Loucy (cell line): ENCODE data around the gene B4GALNT3.

ENCODE experiments used
- H2AFZ ChIP-seq: fragments of 200-600 bp; sonication (generic); 2 replicates; pipeline ENCODE4 v1.6.0; 2016; ENCODE audit warnings: antibody characterized with exemption, mild to moderate bottlenecking, low read length, moderate library complexity
- H3F3A ChIP-seq: fragments of 200-600 bp; 2 replicates; pipeline ENCODE4 v1.6.0; 2016; ENCODE audit warnings: antibody characterized with exemption, low read depth, mild to moderate bottlenecking
- H3K27me3 ChIP-seq: fragments of 200-600 bp; sonication (generic); 2 replicates; pipeline ENCODE4 v1.6.1; 2014; ENCODE audit warnings: low read length, mild to moderate bottlenecking; ENCODE audit not compliant: insufficient read depth, poor library complexity, severe bottlenecking
- H3K36me3 ChIP-seq: fragments of 200-600 bp; sonication (generic); 2 replicates; pipeline ENCODE4 v1.6.1; 2016; ENCODE audit warnings: low read length; ENCODE audit not compliant: insufficient read depth
- H3K4me1 ChIP-seq: fragments of 200-600 bp; sonication (generic); 2 replicates; pipeline ENCODE4 v1.5.1; 2014; ENCODE audit warnings: low read length, mild to moderate bottlenecking; ENCODE audit not compliant: insufficient read depth, poor library complexity, severe bottlenecking
- H3K4me2 ChIP-seq: fragments of 200-600 bp; sonication (generic); 2 replicates; pipeline ENCODE4 v1.6.0; 2014; ENCODE audit warnings: antibody characterized with exemption, low read length, low read depth, mild to moderate bottlenecking; ENCODE audit not compliant: poor library complexity, severe bottlenecking
- H3K4me3 ChIP-seq: fragments of 200-600 bp; sonication (generic); 2 replicates; pipeline ENCODE4 v1.5.1; 2014; ENCODE audit warnings: low read length, mild to moderate bottlenecking, mixed read lengths; ENCODE audit not compliant: poor library complexity, severe bottlenecking
- H3K79me2 ChIP-seq: fragments of 200-600 bp; sonication (generic); 2 replicates; pipeline ENCODE4 v1.6.1; 2014; ENCODE audit warnings: low read length; ENCODE audit not compliant: insufficient read depth
- H3K9ac ChIP-seq: fragments of 200-600 bp; sonication (generic); 2 replicates; pipeline ENCODE4 v1.6.0; 2014; ENCODE audit warnings: mild to moderate bottlenecking, low read depth, low read length, moderate library complexity; ENCODE audit not compliant: poor library complexity, severe bottlenecking
- H3K9me2 ChIP-seq: fragments of 200-600 bp; sonication (generic); replicated peaks from 2 replicates; pipeline ENCODE4 v1.6.1; 2016; ENCODE audit warnings: low read depth, low read length, mixed read lengths
- H3K9me3 ChIP-seq: fragments of 200-600 bp; sonication (generic); 2 replicates; pipeline ENCODE4 v1.6.1; 2014; ENCODE audit warnings: mild to moderate bottlenecking, antibody characterized with exemption, low read length, low read depth; ENCODE audit not compliant: insufficient read depth
- H4K20me1 ChIP-seq: fragments of 200-600 bp; sonication (generic); 2 replicates; pipeline ENCODE4 v1.6.0; 2014; ENCODE audit warnings: antibody characterized with exemption, low read length, mild to moderate bottlenecking; ENCODE audit not compliant: insufficient read depth, poor library complexity, severe bottlenecking
- EZH2phosphoT487 ChIP-seq: fragments of 200-600 bp; IDR thresholded peaks from 2 replicates; pipeline ENCODE4 v1.6.1; 2018; ENCODE audit warnings: antibody characterized with exemption, mild to moderate bottlenecking, moderate library complexity, borderline replicate concordance
- TF ChIP-seq, protein P1 (sequence below): fragments of 200-600 bp; sonication (generic); conservative IDR thresholded peaks from 2 replicates; pipeline ENCODE4 v1.5.1; 2014; ENCODE audit warnings: mild to moderate bottlenecking, antibody characterized with exemption, low read length

The B4GALNT3 gene

DNA sequence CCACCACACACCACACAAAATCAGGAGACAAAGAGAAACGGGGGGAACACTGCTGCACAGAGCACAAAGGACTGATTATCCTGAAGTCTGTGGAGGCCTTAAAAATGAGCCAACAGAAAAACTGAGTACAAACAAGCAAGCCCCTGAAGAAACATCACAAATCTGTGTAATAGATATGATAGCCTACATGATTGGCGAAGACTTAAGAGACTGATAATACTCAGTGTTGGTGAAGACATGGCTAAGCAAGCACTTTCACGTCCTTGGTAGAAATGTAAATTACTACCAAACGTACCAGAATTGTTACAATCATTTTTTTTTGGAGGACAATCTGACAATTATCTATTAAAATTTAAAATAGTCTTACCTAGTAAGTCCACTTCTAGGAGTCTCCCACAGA is 128.9 kb downstream of the B4GALNT3 start:
- H3K27me3 ChIP-seq = no peaks in the 10 kb centered on the region
- peaks cover 5% of the 10 kb centered on the region; the same call in 1 of the 2 replicates for H3K9me3 ChIP-seq
- no peaks in the 10 kb centered on the region for H4K20me1 ChIP-seq
- no peaks in the 10 kb centered on the region; the same call in 1 of the 2 replicates for H3K79me2 ChIP-seq
- H3K4me1 ChIP-seq = peaks cover 44% of the 10 kb centered on the region
- H3K9me2 ChIP-seq = no peaks in the 10 kb centered on the region
- no peak overlapping the region for H3K4me2 ChIP-seq
- TF ChIP-seq EZH2phosphoT487 = no peak
- TF ChIP-seq, protein P1, sequence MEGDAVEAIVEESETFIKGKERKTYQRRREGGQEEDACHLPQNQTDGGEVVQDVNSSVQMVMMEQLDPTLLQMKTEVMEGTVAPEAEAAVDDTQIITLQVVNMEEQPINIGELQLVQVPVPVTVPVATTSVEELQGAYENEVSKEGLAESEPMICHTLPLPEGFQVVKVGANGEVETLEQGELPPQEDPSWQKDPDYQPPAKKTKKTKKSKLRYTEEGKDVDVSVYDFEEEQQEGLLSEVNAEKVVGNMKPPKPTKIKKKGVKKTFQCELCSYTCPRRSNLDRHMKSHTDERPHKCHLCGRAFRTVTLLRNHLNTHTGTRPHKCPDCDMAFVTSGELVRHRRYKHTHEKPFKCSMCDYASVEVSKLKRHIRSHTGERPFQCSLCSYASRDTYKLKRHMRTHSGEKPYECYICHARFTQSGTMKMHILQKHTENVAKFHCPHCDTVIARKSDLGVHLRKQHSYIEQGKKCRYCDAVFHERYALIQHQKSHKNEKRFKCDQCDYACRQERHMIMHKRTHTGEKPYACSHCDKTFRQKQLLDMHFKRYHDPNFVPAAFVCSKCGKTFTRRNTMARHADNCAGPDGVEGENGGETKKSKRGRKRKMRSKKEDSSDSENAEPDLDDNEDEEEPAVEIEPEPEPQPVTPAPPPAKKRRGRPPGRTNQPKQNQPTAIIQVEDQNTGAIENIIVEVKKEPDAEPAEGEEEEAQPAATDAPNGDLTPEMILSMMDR = no peak
- H3K36me3 ChIP-seq = no peaks in the 10 kb centered on the region
- no peak overlapping the region for H2AFZ ChIP-seq
- H3K4me3 ChIP-seq = no peak overlapping the region
- 0 out of 2 replicates have a peak, but pooled peaks cover 1% of the 10 kb centered on the region for H3F3A ChIP-seq
- no peak overlapping the region for H3K9ac ChIP-seq

DNA sequence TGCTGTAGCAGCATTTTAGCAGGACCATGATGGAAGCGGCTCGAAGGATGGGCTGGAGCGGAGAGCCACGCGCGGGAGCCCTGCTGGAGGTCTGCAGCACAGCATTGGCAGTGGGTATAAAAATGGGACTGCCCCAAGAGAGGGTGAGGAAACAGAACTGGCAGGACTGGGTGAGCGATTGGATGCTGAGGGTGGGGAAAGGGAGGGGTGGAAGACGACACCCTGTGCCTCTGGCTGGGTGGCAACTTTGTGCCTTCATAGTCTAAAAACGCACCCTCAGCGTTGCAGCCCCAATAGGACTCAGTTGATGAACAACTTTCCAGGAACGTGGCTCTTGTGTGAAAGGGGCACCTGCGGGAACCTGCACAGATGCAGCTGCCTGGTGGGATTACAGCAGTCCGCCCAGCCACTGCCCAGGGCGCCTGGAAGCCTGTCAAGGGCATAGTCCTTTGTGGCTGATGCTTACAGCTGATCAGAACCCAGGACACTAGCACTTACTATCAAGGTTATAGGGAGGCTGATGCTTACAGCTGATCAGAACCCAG is 130.5 kb downstream of the B4GALNT3 start:
- Histone ChIP-seq H3K9me2 (no peaks in the 10 kb centered on the region), H3F3A (no peaks in the 10 kb centered on the region), H3K4me1 (peaks cover 52% of the 10 kb centered on the region), H3K4me2 (no peak overlapping the region), H3K27me3 (no peaks in the 10 kb centered on the region), H3K9me3 (peaks cover 5% of the 10 kb centered on the region; the same call in 1 of the 2 replicates), H2AFZ (no peak overlapping the region), H3K4me3 (no peak overlapping the region), H3K36me3 (no peaks in the 10 kb centered on the region), H3K9ac (no peak overlapping the region), H3K79me2 (no peaks in the 10 kb centered on the region; the same call in 1 of the 2 replicates), H4K20me1 (no peaks in the 10 kb centered on the region)
- TF ChIP-seq, protein P1 = no peak
- TF ChIP-seq EZH2phosphoT487 = no peak

- no peak for TF ChIP-seq EZH2phosphoT487
- TF ChIP-seq, protein P1 = no peak; the same call in 1 of the 2 replicates
- no peaks in the 10 kb centered on the region for H3K27me3 ChIP-seq
- no peaks in the 10 kb centered on the region for H3K9me2 ChIP-seq
- H3K4me1 ChIP-seq = peaks cover 57% of the 10 kb centered on the region
- peaks cover 5% of the 10 kb centered on the region; the same call in 1 of the 2 replicates for H3K9me3 ChIP-seq
- H3K9ac ChIP-seq = peak overlapping the region; percentile 55
- no peaks in the 10 kb centered on the region; the same call in 1 of the 2 replicates for H3K79me2 ChIP-seq
- no peaks in the 10 kb centered on the region for H3F3A ChIP-seq
- peak overlapping the region; percentile 60 for H3K4me2 ChIP-seq
- H3K4me3 ChIP-seq = peak overlapping the region; percentile 42
- 0 out of 2 replicates have a peak overlapping the region, but pooled peaks have one; percentile 42 for H2AFZ ChIP-seq
- H3K36me3 ChIP-seq = no peaks in the 10 kb centered on the region
- no peaks in the 10 kb centered on the region for H4K20me1 ChIP-seq
These were observed 131.7 kb downstream of the B4GALNT3 start for GRCh38 chr12:591167-592023.
